Suprapubic skin (tissue), 4 donors: ENCODE measurements around the gene SPRR2F. TPM values are rescaled to one million over a fixed set of nuclear protein-coding genes. Genes with fewer than 3 reads are reported as not detected.

Experiments used
- DNase-seq, 2 donors: peaks; one replicate each; pipeline ENCODE4 v3.0.0-alpha.2; 2019; ENCODE audit warnings: low spot score in 2 of 2
- H3K27ac ChIP-seq: fragments of 200-600 bp; sonication (generic); one replicate; pipeline ENCODE4 v1.5.1; 2019
- H3K27me3 ChIP-seq: fragments of 200-600 bp; sonication (generic); one replicate; pipeline ENCODE4 v1.5.1; 2019
- H3K36me3 ChIP-seq: fragments of 200-600 bp; sonication (generic); one replicate; pipeline ENCODE4 v1.5.1; 2019
- H3K4me1 ChIP-seq: fragments of 200-600 bp; sonication (generic); one replicate; pipeline ENCODE4 v1.5.1; 2019
- H3K4me3 ChIP-seq: fragments of 200-600 bp; sonication (generic); one replicate; pipeline ENCODE4 v1.5.1; 2019; ENCODE audit warnings: mild to moderate bottlenecking
- H3K9me3 ChIP-seq: fragments of 200-600 bp; sonication (generic); one replicate; pipeline ENCODE4 v1.5.1; 2019
- CTCF ChIP-seq, 2 donors: fragments of 200-600 bp in 1 of 2; fragments of 450-650 bp in 1 of 2; sonication (generic) in 1 of 2; IDR thresholded peaks; one replicate each; pipeline ENCODE4 v1.5.1; 2016 to 2019; ENCODE audit warnings: antibody characterized with exemption in 2 of 2, mild to moderate bottlenecking in 1 of 2, moderate library complexity in 1 of 2
- EP300 ChIP-seq: sonication (generic); formaldehyde crosslinking; IDR thresholded peaks from one replicate; pipeline ENCODE4 v1.6.1; 2017; ENCODE audit warnings: antibody characterized with exemption
- POLR2A ChIP-seq, 2 donors: fragments of 450-650 bp; IDR thresholded peaks; one replicate each; pipeline ENCODE4 v1.6.1; 2017; ENCODE audit warnings: antibody characterized with exemption in 2 of 2, mild to moderate bottlenecking in 2 of 2, moderate library complexity in 2 of 2
- POLR2AphosphoS5 ChIP-seq, 3 donors: sonication (generic); formaldehyde crosslinking; IDR thresholded peaks; one replicate each; pipeline ENCODE4 v1.6.1; 2017; ENCODE audit warnings: antibody characterized with exemption in 3 of 3
- WGBS: methylation state at CpG from one replicate; pipeline ENCODE4 v1.1.5; 2018; 5-methylcytosine and 5-hydroxymethylcytosine counted together
- total RNA-seq, 4 donors: library from RNA; depleted of rRNA; stranded (reverse); fragments of >200 nt; gene quantifications; one replicate each; pipeline ENCODE4 v1.1.0, GENCODE V29; 2016

The SPRR2F gene, protein sequence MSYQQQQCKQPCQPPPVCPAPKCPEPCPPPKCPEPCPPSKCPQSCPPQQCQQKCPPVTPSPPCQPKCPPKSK
- total RNA-seq: 1 to 10 TPM in 1 of 4 donors, not detected in 3; 4.2 TPM

DNA sequence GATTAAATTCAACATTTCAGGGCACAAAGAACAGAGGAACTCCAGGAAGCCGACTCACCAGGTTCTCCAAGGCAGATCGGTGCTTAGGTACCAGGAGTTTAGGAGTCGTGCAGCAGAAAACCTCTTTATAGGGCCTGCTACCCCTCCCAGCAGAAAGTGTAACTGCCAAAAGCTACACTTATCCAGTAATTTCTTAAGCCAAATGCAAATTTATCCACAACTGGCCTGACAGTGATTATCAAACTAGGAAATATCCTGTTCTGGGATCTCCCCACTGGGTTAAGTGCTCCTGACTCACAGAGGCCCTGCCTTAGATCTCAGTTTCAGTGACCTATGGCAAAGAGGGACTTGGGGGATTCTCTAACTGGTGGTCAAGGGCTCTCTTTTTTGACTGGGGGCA is at the start of gene SPRR2F:
SPRR2F (minus strand) TSS at position 101 of the 400 bp plus-strand sequence. CDS start 783 bp downstream, outside the sequence.
- 94% methylated on average over 3 of the region's 3 CpGs for WGBS
- H3K36me3 ChIP-seq: no peaks in the 10 kb centered on the region
- H3K27ac ChIP-seq: no peak within 1 kb of the TSS
- H3K4me3 ChIP-seq: no peak within 1 kb of the TSS
- H3K4me1 ChIP-seq: no peaks in the 10 kb centered on the region
- no peak for TF ChIP-seq CTCF (IDR thresholded peaks at IDR 0.05)
- no peak for TF ChIP-seq EP300
- no peak for TF ChIP-seq POLR2A (IDR thresholded peaks at IDR 0.05)
- no peak for TF ChIP-seq POLR2AphosphoS5 (IDR thresholded peaks at IDR 0.05)
- no peak for DNase-seq
- no peaks in the 10 kb centered on the region for H3K27me3 ChIP-seq
- no peaks in the 10 kb centered on the region for H3K9me3 ChIP-seq

GRCh38 chr1:153155541-153155940 is 42.2 kb upstream of the SPRR2F start:
- Histone ChIP-seq H3K4me1 (no peaks in the 10 kb centered on the region), H3K4me3 (no peak overlapping the region), H3K9me3 (no peaks in the 10 kb centered on the region), H3K36me3 (no peaks in the 10 kb centered on the region), H3K27ac (no peak overlapping the region), H3K27me3 (no peaks in the 10 kb centered on the region)
- TF ChIP-seq POLR2A (IDR thresholded peaks at IDR 0.05) (no peak), CTCF (IDR thresholded peaks at IDR 0.05) (no peak), POLR2AphosphoS5 (IDR thresholded peaks at IDR 0.05) (no peak), EP300 (no peak)
- 60% methylated on average over 2 of the region's 2 CpGs for WGBS
- DNase-seq: no peak

- Histone ChIP-seq H3K27ac (no peak overlapping the region), H3K4me3 (no peak overlapping the region), H3K9me3 (no peaks in the 10 kb centered on the region), H3K4me1 (no peaks in the 10 kb centered on the region), H3K27me3 (no peaks in the 10 kb centered on the region), H3K36me3 (no peaks in the 10 kb centered on the region)
- no peak for DNase-seq
- WGBS: 78% methylated on average over 3 of the region's 3 CpGs
- TF ChIP-seq CTCF (IDR thresholded peaks at IDR 0.05) (no peak), POLR2A (IDR thresholded peaks at IDR 0.05) (no peak), POLR2AphosphoS5 (IDR thresholded peaks at IDR 0.05) (no peak), EP300 (no peak)
Observed at GRCh38 chr1:153152481-153152880, 39.2 kb upstream of the SPRR2F start.

DNA sequence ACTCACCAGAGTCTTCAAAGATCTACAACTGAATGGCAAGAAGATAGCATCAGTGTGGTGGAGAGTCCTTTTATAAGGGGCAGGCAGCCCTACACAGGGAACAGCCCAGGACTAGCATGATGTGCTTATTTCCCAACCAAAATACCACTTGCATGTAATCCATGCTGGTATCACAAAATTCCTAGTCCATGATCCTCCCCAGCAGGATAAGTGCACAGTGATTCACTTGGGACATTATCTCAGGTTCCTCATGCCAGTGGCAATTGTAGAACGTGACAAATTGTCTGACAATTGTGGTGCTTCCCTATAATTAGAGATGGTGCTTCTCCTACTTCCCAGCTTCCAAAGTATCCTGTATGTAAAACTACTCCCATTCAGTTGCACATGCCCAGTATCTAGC is 37.5 kb upstream of the SPRR2F start, which contains the start of gene SPRR2G:
SPRR2G (minus strand) TSS at position 45 of the 400 bp plus-strand sequence. CDS start 780 bp downstream, outside the sequence.
- Histone ChIP-seq H3K4me3 (no peak within 1 kb of the TSS), H3K36me3 (no peaks in the 10 kb centered on the region), H3K9me3 (no peaks in the 10 kb centered on the region), H3K4me1 (no peaks in the 10 kb centered on the region), H3K27me3 (no peaks in the 10 kb centered on the region), H3K27ac (no peak within 1 kb of the TSS)
- no peak for DNase-seq
- 45% methylated on average over 1 of the region's 1 CpG for WGBS
- no peak for TF ChIP-seq EP300
- TF ChIP-seq CTCF (IDR thresholded peaks at IDR 0.05): no peak
- TF ChIP-seq POLR2A (IDR thresholded peaks at IDR 0.05): no peak
- TF ChIP-seq POLR2AphosphoS5 (IDR thresholded peaks at IDR 0.05): no peak

GRCh38 chr1:153141377-153141776 is 28.1 kb upstream of the SPRR2F start:
- Histone ChIP-seq H3K27ac (no peak overlapping the region), H3K4me3 (no peak overlapping the region), H3K36me3 (no peaks in the 10 kb centered on the region), H3K4me1 (no peaks in the 10 kb centered on the region), H3K27me3 (no peaks in the 10 kb centered on the region), H3K9me3 (no peaks in the 10 kb centered on the region)
- 83% methylated on average over 3 of the region's 3 CpGs for WGBS
- no peak for TF ChIP-seq EP300
- TF ChIP-seq POLR2AphosphoS5 (IDR thresholded peaks at IDR 0.05): no peak
- no peak for TF ChIP-seq POLR2A (IDR thresholded peaks at IDR 0.05)
- no peak for TF ChIP-seq CTCF (IDR thresholded peaks at IDR 0.05)
- DNase-seq: no peak
